GM12878 (cell line): ENCODE measurements around the gene USP34. TPM values are rescaled to one million over a fixed set of nuclear protein-coding genes. Genes with fewer than 3 reads are reported as not detected.

Experiments
- ATAC-seq: fragments of 200-7000 bp; cut with Tn5 transposase; 3 replicates; pipeline ENCODE4 v1.9.1; 2020; ENCODE audit warnings: mild to moderate bottlenecking, moderate library complexity
- BruUV-seq: library from RNA; stranded (reverse); fragments of 400-500 nt; replicated peaks from 2 replicates; lab custom pipeline; 2021; lab: Mats Ljungman, UMichigan
- CTCF ChIA-PET: fragments of 300-600 bp; sonication (Branson Sonifier 250); formaldehyde crosslinking; extraction: SDS; loops from one replicate; lab custom pipeline; 2021; ENCODE audit warnings: inconsistent platforms; lab: Yijun Ruan, JAX
- POLR2A ChIA-PET: fragments of 350-600 bp; formaldehyde crosslinking; extraction: SDS; loops from one replicate; lab custom pipeline; 2021; ENCODE audit warnings: inconsistent platforms; lab: Charles Lee
- RAD21 ChIA-PET: fragments of 300-600 bp; sonication (Branson Sonifier 250); formaldehyde crosslinking; loops from one replicate; lab custom pipeline; 2023; ENCODE audit warnings: antibody characterized with exemption; ENCODE audit not compliant: unreplicated experiment; lab: Charles Lee
- SMC1A ChIA-PET: fragments of 300-600 bp; sonication (Branson Sonifier 250); formaldehyde crosslinking; loops from one replicate; lab custom pipeline; 2023; ENCODE audit not compliant: unreplicated experiment, uncharacterized antibody; lab: Charles Lee
- DNase-seq: peaks from one replicate; pipeline ENCODE4 v3.0.0-alpha.2; 2011; ENCODE audit warnings: low read depth, low spot score
- FAIRE-seq: peaks from 3 replicates; lab custom pipeline; 2011; peaks lifted over from hg19 to GRCh38; lab: Jason Lieb, UNC
- H2AFZ ChIP-seq: 2 replicates; pipeline ENCODE4 v1.6.0; 2011; ENCODE audit warnings: low read depth, low read length, control low read depth; ENCODE audit not compliant: control insufficient read depth
- H3K27ac ChIP-seq: 2 replicates; pipeline ENCODE4 v1.5.1; 2011; ENCODE audit warnings: control low read depth; ENCODE audit not compliant: control insufficient read depth, insufficient read depth
- H3K27me3 ChIP-seq, 2 experiments: replicated peaks in 1 of 2; 2 replicates each; pipeline versions ENCODE4 v1.6.0 to v1.6.1; 2011; ENCODE audit warnings: low read length in 1 of 2; ENCODE audit not compliant: control insufficient read depth in 2 of 2, insufficient read depth in 2 of 2
- H3K36me3 ChIP-seq, 2 experiments: 2 replicates each; pipeline ENCODE4 v1.5.1; 2011; ENCODE audit warnings: low read length in 1 of 2; ENCODE audit not compliant: control insufficient read depth in 2 of 2, insufficient read depth in 2 of 2
- H3K4me1 ChIP-seq: 2 replicates; pipeline ENCODE4 v1.6.1; 2011; ENCODE audit warnings: mild to moderate bottlenecking, low read length, moderate library complexity, mixed read lengths; ENCODE audit not compliant: control insufficient read depth, insufficient read depth
- H3K4me2 ChIP-seq: 2 replicates; pipeline ENCODE4 v1.6.0; 2011; ENCODE audit warnings: control low read depth; ENCODE audit not compliant: control insufficient read depth, insufficient read depth
- H3K4me3 ChIP-seq: fragments of 200-600 bp; sonication (generic); 2 replicates; pipeline ENCODE4 v1.5.1; 2016
- H3K79me2 ChIP-seq: 2 replicates; pipeline ENCODE4 v1.6.0; 2011; ENCODE audit warnings: low read length; ENCODE audit not compliant: control insufficient read depth, insufficient read depth
- H3K9ac ChIP-seq: 2 replicates; pipeline ENCODE4 v1.8.0; 2011; ENCODE audit warnings: low read length, control low read depth, mixed read lengths; ENCODE audit not compliant: control insufficient read depth, insufficient read depth
- H3K9me3 ChIP-seq: replicated peaks from 3 replicates; pipeline ENCODE4 v1.5.1; 2011; ENCODE audit warnings: mild to moderate bottlenecking, low read length; ENCODE audit not compliant: control insufficient read depth, insufficient read depth
- H4K20me1 ChIP-seq: 2 replicates; pipeline ENCODE4 v1.6.0; 2011; ENCODE audit not compliant: control insufficient read depth, insufficient read depth
- FOXK2 ChIP-seq: fragments of 450-650 bp; IDR thresholded peaks from 2 replicates; pipeline ENCODE4 v1.6.1; 2017; ENCODE audit warnings: mild to moderate bottlenecking, moderate library complexity
- FOXM1 ChIP-seq: IDR thresholded peaks from 2 replicates; pipeline ENCODE4 v1.6.1; 2012; ENCODE audit warnings: low read depth, mild to moderate bottlenecking, inconsistent platforms, low read length, moderate library complexity
- HCFC1 ChIP-seq: fragments of 150-350 bp; IDR thresholded peaks from 2 replicates; pipeline ENCODE4 v1.6.1; 2014; ENCODE audit warnings: low read length
- KLF5 ChIP-seq: fragments of 450-650 bp; IDR thresholded peaks from 2 replicates; pipeline ENCODE4 v1.6.1; 2014; ENCODE audit warnings: mild to moderate bottlenecking; ENCODE audit not compliant: partially characterized antibody
- RB1 ChIP-seq: fragments of 450-650 bp; formaldehyde crosslinking; IDR thresholded peaks from 2 replicates; pipeline ENCODE4 v1.6.1; 2017; ENCODE audit warnings: mild to moderate bottlenecking, borderline replicate concordance
- STAT3 ChIP-seq: IDR thresholded peaks from 2 replicates; pipeline ENCODE4 v1.6.1; 2011; ENCODE audit warnings: low read depth, low read length, improper control_type of control experiment
- SUPT20H ChIP-seq: IDR thresholded peaks from 2 replicates; pipeline ENCODE4 v1.6.1; 2011; ENCODE audit warnings: low read depth, mild to moderate bottlenecking, low read length, moderate library complexity, borderline replicate concordance; ENCODE audit not compliant: control insufficient read depth
- WGBS: methylation state at CpG from one replicate; pipeline ENCODE4 v1.1.6; 2016; ENCODE audit warnings: low lambda C conversion rate; ENCODE audit not compliant: insufficient replicate concordance, insufficient coverage; ENCODE audit errors: missing lambda C conversion rate; 5-methylcytosine and 5-hydroxymethylcytosine counted together
- in situ Hi-C: fragments of 300-500 bp; cut with MboI; formaldehyde crosslinking; loops from 9 replicates; pipeline ENCODE4 v1.14.3; 2018; ENCODE audit warnings: mixed read lengths
- intact Hi-C: fragments of 100-400 bp; cut with micrococcal nuclease; formaldehyde crosslinking; loops from one replicate; pipeline ENCODE4 v1.14.2; 2022; ENCODE audit not compliant: unreplicated experiment
- polyA plus RNA-seq, 11 experiments: library from polyadenylated mRNA; depleted of rRNA in 4 of 11; unstranded in 6 of 11; stranded (reverse) in 5 of 11; fragments of >200 nt; fragmentation: Nextera tagmentation in 4 of 11; fragmentation: Illumina TruSeq in 1 of 11; extraction: Ambion mirVana in 4 of 11; extraction: Trizol in 1 of 11; gene quantifications; 1 replicate in 1 of 11; 2 replicates in 10 of 11; pipeline versions ENCODE4 v1.2.1 to v1.2.3, GENCODE V29; 2011 to 2016; ENCODE audit warnings: inconsistent platforms in 2 of 11, missing spikeins in 2 of 11, low read depth in 1 of 11
- total RNA-seq, 4 experiments: library from RNA; depleted of rRNA in 3 of 4; stranded (reverse); fragments of >200 nt in 3 of 4; fragmentation: Illumina TruSeq in 1 of 4; extraction: Trizol in 1 of 4; gene quantifications; 2 replicates each; pipeline versions ENCODE4 v1.2.1 to v1.2.3, GENCODE V29; 2013 to 2021
- TF ChIP-seq, protein P1 (sequence below): fragments of 450-650 bp; IDR thresholded peaks from 2 replicates; pipeline ENCODE4 v1.6.1; 2016; ENCODE audit warnings: mild to moderate bottlenecking, moderate library complexity, borderline replicate concordance
- TF ChIP-seq, protein P2 (sequence below): fragments of 450-650 bp; IDR thresholded peaks from 2 replicates; pipeline ENCODE4 v1.6.1; 2014; ENCODE audit warnings: mild to moderate bottlenecking
- TF ChIP-seq, protein P3 (sequence below): fragments of 450-650 bp; conservative IDR thresholded peaks from 2 replicates; pipeline ENCODE4 v1.6.1; 2017; ENCODE audit warnings: mild to moderate bottlenecking, moderate library complexity

USP34 gene
- total and polyA plus RNA-seq, 10 of the 15 experiments (the other 5 are each of a cell fraction or from before 2014, with no cell fraction given): 26.2 to 106 (median 62.1) TPM

DNA sequence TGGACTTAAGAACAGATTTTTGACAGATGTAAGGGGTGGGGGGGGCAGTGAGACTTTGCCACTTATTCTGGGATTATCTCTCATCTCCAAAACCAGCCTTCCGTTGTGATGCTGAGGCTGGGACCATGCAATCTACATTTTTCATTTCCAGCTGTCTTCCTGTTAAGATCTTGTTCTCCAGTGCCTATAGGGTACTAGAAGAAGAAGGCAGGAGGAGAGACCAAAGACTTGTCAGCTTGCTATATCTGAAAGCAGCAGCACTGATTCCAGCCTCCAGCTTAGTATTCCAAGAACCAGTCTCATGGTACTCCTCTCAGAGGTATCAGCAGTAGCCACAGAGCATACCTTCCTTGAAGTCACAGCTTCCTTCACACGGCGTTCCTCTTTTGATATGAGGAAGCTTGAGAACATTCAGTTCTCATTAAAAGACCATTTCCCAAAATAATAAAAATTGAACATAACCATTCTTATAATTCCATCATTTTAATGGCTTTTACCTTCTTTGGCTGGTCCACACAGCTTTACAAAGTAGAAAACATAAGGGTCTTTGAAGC is 49.8 kb downstream of the USP34 start:
- no peak for FAIRE-seq
- Histone ChIP-seq H4K20me1 (no peaks in the 10 kb centered on the region), H3K36me3 (peaks cover 2 to 5% of the 10 kb centered on the region in 2 experiments; a peak in 2 of 4 replicates), H3K27me3 (no peaks in the 10 kb centered on the region), H3K4me3 (no peak overlapping the region), H3K9ac (no peak overlapping the region), H2AFZ (no peak overlapping the region)
- SMC1A ChIA-PET: interaction anchor here (0.9 to 3.3 kb wide), 16 partner anchors 9 to 114 kb away, joined by 3 to 19 read pairs (median 3); no protein-coding TSS in a partner anchor
- DNase-seq: no peak
- intact Hi-C loops (no loop called here), in situ Hi-C loops (no loop called here)
- no peak for TF ChIP-seq STAT3
- no peak for TF ChIP-seq FOXM1
- TF ChIP-seq FOXK2: no peak
- TF ChIP-seq, protein P1, sequence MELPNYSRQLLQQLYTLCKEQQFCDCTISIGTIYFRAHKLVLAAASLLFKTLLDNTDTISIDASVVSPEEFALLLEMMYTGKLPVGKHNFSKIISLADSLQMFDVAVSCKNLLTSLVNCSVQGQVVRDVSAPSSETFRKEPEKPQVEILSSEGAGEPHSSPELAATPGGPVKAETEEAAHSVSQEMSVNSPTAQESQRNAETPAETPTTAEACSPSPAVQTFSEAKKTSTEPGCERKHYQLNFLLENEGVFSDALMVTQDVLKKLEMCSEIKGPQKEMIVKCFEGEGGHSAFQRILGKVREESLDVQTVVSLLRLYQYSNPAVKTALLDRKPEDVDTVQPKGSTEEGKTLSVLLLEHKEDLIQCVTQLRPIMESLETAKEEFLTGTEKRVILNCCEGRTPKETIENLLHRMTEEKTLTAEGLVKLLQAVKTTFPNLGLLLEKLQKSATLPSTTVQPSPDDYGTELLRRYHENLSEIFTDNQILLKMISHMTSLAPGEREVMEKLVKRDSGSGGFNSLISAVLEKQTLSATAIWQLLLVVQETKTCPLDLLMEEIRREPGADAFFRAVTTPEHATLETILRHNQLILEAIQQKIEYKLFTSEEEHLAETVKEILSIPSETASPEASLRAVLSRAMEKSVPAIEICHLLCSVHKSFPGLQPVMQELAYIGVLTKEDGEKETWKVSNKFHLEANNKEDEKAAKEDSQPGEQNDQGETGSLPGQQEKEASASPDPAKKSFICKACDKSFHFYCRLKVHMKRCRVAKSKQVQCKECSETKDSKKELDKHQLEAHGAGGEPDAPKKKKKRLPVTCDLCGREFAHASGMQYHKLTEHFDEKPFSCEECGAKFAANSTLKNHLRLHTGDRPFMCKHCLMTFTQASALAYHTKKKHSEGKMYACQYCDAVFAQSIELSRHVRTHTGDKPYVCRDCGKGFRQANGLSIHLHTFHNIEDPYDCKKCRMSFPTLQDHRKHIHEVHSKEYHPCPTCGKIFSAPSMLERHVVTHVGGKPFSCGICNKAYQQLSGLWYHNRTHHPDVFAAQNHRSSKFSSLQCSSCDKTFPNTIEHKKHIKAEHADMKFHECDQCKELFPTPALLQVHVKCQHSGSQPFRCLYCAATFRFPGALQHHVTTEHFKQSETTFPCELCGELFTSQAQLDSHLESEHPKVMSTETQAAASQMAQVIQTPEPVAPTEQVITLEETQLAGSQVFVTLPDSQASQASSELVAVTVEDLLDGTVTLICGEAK: no peak
- no peak for TF ChIP-seq SUPT20H
- TF ChIP-seq HCFC1: no peak
- TF ChIP-seq, protein P2, sequence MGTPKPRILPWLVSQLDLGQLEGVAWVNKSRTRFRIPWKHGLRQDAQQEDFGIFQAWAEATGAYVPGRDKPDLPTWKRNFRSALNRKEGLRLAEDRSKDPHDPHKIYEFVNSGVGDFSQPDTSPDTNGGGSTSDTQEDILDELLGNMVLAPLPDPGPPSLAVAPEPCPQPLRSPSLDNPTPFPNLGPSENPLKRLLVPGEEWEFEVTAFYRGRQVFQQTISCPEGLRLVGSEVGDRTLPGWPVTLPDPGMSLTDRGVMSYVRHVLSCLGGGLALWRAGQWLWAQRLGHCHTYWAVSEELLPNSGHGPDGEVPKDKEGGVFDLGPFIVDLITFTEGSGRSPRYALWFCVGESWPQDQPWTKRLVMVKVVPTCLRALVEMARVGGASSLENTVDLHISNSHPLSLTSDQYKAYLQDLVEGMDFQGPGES: no peak
- TF ChIP-seq KLF5: no peak
- no peak for TF ChIP-seq RB1
- TF ChIP-seq, protein P3, sequence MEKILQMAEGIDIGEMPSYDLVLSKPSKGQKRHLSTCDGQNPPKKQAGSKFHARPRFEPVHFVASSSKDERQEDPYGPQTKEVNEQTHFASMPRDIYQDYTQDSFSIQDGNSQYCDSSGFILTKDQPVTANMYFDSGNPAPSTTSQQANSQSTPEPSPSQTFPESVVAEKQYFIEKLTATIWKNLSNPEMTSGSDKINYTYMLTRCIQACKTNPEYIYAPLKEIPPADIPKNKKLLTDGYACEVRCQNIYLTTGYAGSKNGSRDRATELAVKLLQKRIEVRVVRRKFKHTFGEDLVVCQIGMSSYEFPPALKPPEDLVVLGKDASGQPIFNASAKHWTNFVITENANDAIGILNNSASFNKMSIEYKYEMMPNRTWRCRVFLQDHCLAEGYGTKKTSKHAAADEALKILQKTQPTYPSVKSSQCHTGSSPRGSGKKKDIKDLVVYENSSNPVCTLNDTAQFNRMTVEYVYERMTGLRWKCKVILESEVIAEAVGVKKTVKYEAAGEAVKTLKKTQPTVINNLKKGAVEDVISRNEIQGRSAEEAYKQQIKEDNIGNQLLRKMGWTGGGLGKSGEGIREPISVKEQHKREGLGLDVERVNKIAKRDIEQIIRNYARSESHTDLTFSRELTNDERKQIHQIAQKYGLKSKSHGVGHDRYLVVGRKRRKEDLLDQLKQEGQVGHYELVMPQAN: no peak
- TF ChIP-seq, all 136 proteins: peak for 0
- H3K27ac ChIP-seq: 0 out of 2 replicates have a peak overlapping the region, but pooled peaks have one; percentile 1
- no peak for ATAC-seq
- no peaks in the 10 kb centered on the region for H3K9me3 ChIP-seq
- no peak overlapping the region for H3K4me2 ChIP-seq
- 30% methylated on average over 3 of the region's 3 CpGs for WGBS
- RAD21 ChIA-PET: interaction anchor here (0.7 to 2.1 kb wide), 12 partner anchors 14 to 243 kb away, joined by 3 to 9 read pairs (median 4); partner anchors contain the start of gene XPO1
- BruUV-seq: no TSS peak
- H3K4me1 ChIP-seq: peaks cover 46% of the 10 kb centered on the region
- CTCF ChIA-PET: interaction anchor here (1.0 to 1.9 kb wide), 6 partner anchors 11 to 114 kb away, joined by 3 to 9 read pairs (median 3); no protein-coding TSS in a partner anchor
- POLR2A ChIA-PET: interaction anchor here (0.5 to 3.4 kb wide), 11 partner anchors 16 to 244 kb away, joined by 3 to 10 read pairs (median 5); partner anchors contain the start of gene XPO1
- H3K79me2 ChIP-seq: peaks cover 75% of the 10 kb centered on the region
